ENCODE data around the gene MAD1L1. TPM values are rescaled to one million over a fixed set of nuclear protein-coding genes. Genes with fewer than 3 reads are reported as not detected.

The MAD1L1 gene
- total and polyA plus RNA-seq, 5 donors from 2014 or later, result 225 to 380 (median 300) TPM

DNA sequence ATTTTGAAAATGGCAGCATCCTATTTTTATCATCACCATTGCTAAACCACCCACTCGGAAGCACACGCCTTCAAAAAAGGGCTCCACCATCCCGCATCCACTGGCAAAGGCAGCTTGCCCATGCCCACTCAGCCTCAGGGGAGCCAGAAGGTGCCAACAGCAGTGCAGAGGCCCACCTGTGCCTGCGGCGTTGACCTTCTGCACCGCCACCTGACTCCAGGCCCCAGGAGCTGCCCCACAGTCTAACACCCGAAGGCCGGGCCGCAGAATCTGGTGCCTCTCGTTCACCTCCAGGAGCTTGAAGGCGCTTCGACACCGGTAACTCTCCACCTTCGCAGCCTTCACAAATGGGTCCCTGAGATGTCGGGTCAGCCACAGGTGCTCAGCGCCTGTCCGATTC lies 6.5 kb upstream of the MAD1L1 start:
- H3K4me1 ChIP-seq (ENCODE audit: control insufficient read depth, insufficient read depth, low read length, poor library complexity, severe bottlenecking), result peaks cover 18% of the 10 kb centered on the region
- Mint-ChIP-seq H3K36me3 (peaks cover 7% of the 10 kb centered on the region), H3K4me1 (peaks cover 4 to 45% (median 11%) of the 10 kb centered on the region in 4 donors), H3K27ac (peak overlapping the region in 1 of 3 donors; percentile 65), H3K27me3 (no peaks in the 10 kb centered on the region), H3K4me3 (peak overlapping the region; percentile 33 to 98 (median 60)), H3K9me3 (no peaks in the 10 kb centered on the region)
- H3K36me3 ChIP-seq (ENCODE audit: control insufficient read depth, insufficient read depth, low read length), result peaks cover 26% of the 10 kb centered on the region
- no peak overlapping the region for H3K4me3 ChIP-seq (ENCODE audit: low read depth, low read length)
- ATAC-seq (ENCODE audit: low read depth in 2 of 2) (no peak), DNase-seq (no peak)
- H3K9me3 ChIP-seq (ENCODE audit: control insufficient read depth in 2 of 2, low read length in 2 of 2), result no peaks in the 10 kb centered on the region
- no peak overlapping the region for H3K27ac ChIP-seq (ENCODE audit: insufficient read depth, low read length, poor library complexity, severe bottlenecking)
- no peaks in the 10 kb centered on the region for H3K27me3 ChIP-seq (ENCODE audit: control insufficient read depth, insufficient read depth, low read length)

DNA sequence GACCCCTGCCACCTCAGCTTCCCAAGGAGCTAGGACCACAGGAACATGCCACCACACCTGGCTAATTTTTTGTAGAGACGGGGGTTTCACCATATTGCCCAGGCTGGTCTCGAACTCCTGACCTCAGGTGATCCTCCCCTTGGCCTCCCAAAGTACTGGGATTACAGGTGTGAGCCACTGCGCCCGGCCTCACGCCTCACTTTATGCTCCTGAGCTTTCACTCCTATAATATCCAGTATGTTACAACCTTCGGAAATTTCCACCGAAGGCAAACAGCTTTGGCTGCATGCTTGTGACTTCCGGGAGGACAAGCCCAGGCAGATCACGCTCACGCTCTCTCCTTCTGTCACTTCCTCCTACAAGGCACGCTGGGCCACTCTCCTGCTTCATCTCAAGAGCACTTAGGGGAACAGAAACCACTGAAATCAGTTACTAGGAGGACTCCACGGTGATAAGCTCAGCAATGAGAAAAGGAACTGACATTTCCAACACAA lies 4.4 kb upstream of the MAD1L1 start:
- Histone ChIP-seq H3K4me1 (ENCODE audit: control insufficient read depth, insufficient read depth, low read length, poor library complexity, severe bottlenecking) (peaks cover 14% of the 10 kb centered on the region), H3K36me3 (ENCODE audit: control insufficient read depth, insufficient read depth, low read length) (peaks cover 26% of the 10 kb centered on the region), H3K4me3 (ENCODE audit: low read depth, low read length) (no peak overlapping the region), H3K27me3 (ENCODE audit: control insufficient read depth, insufficient read depth, low read length) (no peaks in the 10 kb centered on the region), H3K27ac (ENCODE audit: insufficient read depth, low read length, poor library complexity, severe bottlenecking) (no peak overlapping the region), H3K9me3 (ENCODE audit: control insufficient read depth in 2 of 2, low read length in 2 of 2) (no peaks in the 10 kb centered on the region)
- peaks cover 7% of the 10 kb centered on the region for H3K36me3 Mint-ChIP-seq
- ATAC-seq (ENCODE audit: low read depth in 2 of 2) (no peak), DNase-seq (no peak)
- no peaks in the 10 kb centered on the region for H3K27me3 Mint-ChIP-seq
- H3K27ac Mint-ChIP-seq, result no peak overlapping the region
- H3K4me3 Mint-ChIP-seq, result peak overlapping the region in 2 of 4 donors; percentile 32 to 68
- no peaks in the 10 kb centered on the region for H3K9me3 Mint-ChIP-seq
- H3K4me1 Mint-ChIP-seq, result peaks cover 0 to 43% (median 10%) of the 10 kb centered on the region in 4 donors

DNA sequence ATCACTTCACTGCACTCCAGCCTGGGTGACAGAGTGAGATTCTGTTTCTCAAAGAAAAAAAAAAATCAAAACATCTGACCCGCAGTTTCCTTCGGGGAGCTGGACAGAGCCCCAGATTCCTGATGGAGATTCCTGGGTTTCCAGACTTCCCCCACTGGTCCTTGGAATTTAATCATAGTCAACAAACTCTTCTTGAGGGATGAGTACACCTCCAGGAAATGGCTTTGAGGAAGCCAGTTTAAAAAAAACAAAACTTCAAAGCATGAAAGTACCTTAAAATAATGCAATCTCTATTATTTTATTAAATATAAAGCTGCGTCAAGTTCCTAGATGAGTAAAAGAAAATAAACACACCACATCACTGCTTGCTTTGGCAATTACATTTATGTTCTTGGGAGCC lies 1.2 kb upstream of the MAD1L1 start:
- Mint-ChIP-seq H3K4me3 (peak overlapping the region; percentile 70 to 78 (median 76)), H3K9me3 (no peaks in the 10 kb centered on the region), H3K27me3 (no peaks in the 10 kb centered on the region), H3K36me3 (peaks cover 10% of the 10 kb centered on the region), H3K4me1 (peaks cover 0 to 51% (median 21%) of the 10 kb centered on the region in 4 donors), H3K27ac (peak overlapping the region in 1 of 3 donors; percentile 42)
- Histone ChIP-seq H3K9me3 (ENCODE audit: control insufficient read depth in 2 of 2, low read length in 2 of 2) (no peaks in the 10 kb centered on the region), H3K4me3 (ENCODE audit: low read depth, low read length) (no peak overlapping the region), H3K27me3 (ENCODE audit: control insufficient read depth, insufficient read depth, low read length) (no peaks in the 10 kb centered on the region), H3K36me3 (ENCODE audit: control insufficient read depth, insufficient read depth, low read length) (peaks cover 30% of the 10 kb centered on the region), H3K4me1 (ENCODE audit: control insufficient read depth, insufficient read depth, low read length, poor library complexity, severe bottlenecking) (peaks cover 28% of the 10 kb centered on the region), H3K27ac (ENCODE audit: insufficient read depth, low read length, poor library complexity, severe bottlenecking) (no peak overlapping the region)
- no peak for ATAC-seq (ENCODE audit: low read depth in 2 of 2)
- no peak for DNase-seq

DNA sequence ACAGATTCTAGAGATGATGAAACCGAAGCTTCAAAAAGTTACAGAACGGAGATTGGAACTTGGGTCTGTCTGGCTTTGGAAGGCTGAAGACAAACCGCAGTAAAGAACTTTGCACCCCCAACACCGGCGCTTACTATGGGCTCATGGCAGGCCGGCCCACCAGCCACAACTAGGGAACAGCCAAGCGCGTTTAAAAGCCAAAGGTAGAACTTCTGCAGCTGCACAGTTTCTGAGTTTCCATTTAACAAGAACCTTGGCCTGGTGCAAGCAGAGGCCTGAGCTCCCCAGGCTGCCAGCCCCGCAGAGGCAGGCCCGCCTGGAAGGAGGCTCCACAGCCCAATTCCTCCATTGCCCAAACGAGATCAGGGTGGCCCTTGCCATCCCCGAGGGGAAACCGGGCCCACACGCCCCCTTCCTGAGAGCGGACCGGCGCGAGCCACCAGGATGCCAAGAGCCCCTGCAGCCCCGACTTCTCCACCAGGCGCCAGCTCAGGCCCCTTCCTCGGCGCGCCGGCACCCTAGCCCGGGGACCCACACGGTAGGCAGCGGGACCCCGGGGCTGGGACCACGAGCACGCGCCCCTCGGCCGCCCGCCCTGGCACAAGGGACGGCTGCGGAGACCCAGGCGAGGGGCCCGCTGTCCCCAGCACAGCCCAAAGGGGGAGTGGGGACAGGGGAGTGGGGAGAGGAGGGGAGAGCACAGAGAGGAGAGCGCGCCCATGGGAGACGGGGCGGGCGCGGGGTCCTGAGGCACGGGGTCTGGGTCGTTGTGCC lies 566 bp downstream of the MAD1L1 start:
- Histone ChIP-seq H3K4me1 (ENCODE audit: control insufficient read depth, insufficient read depth, low read length, poor library complexity, severe bottlenecking) (peaks cover 28% of the 10 kb centered on the region), H3K27ac (ENCODE audit: insufficient read depth, low read length, poor library complexity, severe bottlenecking) (peak overlapping the region; percentile 55), H3K36me3 (ENCODE audit: control insufficient read depth, insufficient read depth, low read length) (peaks cover 25% of the 10 kb centered on the region), H3K4me3 (ENCODE audit: low read depth, low read length) (peak overlapping the region; percentile 78), H3K27me3 (ENCODE audit: control insufficient read depth, insufficient read depth, low read length) (no peaks in the 10 kb centered on the region), H3K9me3 (ENCODE audit: control insufficient read depth in 2 of 2, low read length in 2 of 2) (no peaks in the 10 kb centered on the region)
- Mint-ChIP-seq H3K27ac (peak overlapping the region in 2 of 3 donors; percentile 88 to 90), H3K9me3 (no peaks in the 10 kb centered on the region), H3K4me3 (peak overlapping the region; percentile 90 to 96 (median 94)), H3K36me3 (peaks cover 7% of the 10 kb centered on the region), H3K4me1 (peaks cover 0 to 56% (median 21%) of the 10 kb centered on the region in 4 donors), H3K27me3 (no peaks in the 10 kb centered on the region)
- peak; percentile 29 to 52 for ATAC-seq (ENCODE audit: low read depth in 2 of 2)
- DNase-seq, result peak; percentile 8 to 32 (median 25)

DNA sequence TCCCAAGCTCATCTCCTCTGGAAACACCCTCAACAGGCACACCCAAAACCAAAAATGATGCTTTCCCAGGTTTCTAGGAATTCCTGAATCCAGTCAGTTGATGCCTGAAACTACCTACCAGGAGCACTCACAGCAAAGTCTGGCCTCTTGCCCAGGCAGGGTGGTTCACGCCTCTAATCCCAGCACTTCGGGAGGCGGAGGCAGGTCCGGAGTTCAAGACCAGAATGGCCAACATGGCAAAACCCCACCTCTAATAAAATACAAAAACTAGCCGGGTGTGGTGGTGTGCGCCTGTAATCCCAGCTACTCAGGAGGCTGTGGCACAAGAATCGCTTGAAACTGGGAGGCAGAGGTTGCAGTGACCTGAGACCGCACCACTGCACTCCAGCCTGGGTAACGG lies 1.9 kb downstream of the MAD1L1 start:
- Mint-ChIP-seq H3K4me1 (peaks cover 0 to 59% (median 22%) of the 10 kb centered on the region in 4 donors), H3K27me3 (no peaks in the 10 kb centered on the region), H3K36me3 (peaks cover 10% of the 10 kb centered on the region), H3K9me3 (no peaks in the 10 kb centered on the region), H3K4me3 (peak overlapping the region in 3 of 4 donors; percentile 28 to 76 (median 65)), H3K27ac (no peak overlapping the region)
- Histone ChIP-seq H3K36me3 (ENCODE audit: control insufficient read depth, insufficient read depth, low read length) (peaks cover 19% of the 10 kb centered on the region), H3K4me3 (ENCODE audit: low read depth, low read length) (no peak overlapping the region), H3K27ac (ENCODE audit: insufficient read depth, low read length, poor library complexity, severe bottlenecking) (no peak overlapping the region), H3K9me3 (ENCODE audit: control insufficient read depth in 2 of 2, low read length in 2 of 2) (no peaks in the 10 kb centered on the region), H3K27me3 (ENCODE audit: control insufficient read depth, insufficient read depth, low read length) (no peaks in the 10 kb centered on the region), H3K4me1 (ENCODE audit: control insufficient read depth, insufficient read depth, low read length, poor library complexity, severe bottlenecking) (peaks cover 28% of the 10 kb centered on the region)
- no peak for DNase-seq
- ATAC-seq (ENCODE audit: low read depth in 2 of 2), result no peak

DNA sequence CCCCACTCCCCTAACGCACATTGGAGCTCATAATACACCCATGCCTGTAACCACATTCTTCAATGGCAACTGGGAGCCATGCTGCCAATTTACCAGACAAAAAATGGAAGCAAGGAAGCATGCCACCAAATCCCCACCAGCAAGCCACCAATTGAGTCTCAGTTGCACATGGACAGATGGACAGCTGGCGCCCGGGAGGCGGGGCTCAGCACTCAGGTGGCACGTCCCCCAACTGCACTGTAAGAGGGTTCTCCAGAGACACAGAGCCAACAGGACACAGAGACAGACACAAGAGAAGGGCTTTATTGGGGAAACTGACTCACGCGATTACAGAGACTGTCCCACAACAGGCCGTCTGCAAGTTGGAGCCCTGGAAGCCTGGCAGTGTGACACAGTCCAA lies 2.5 kb downstream of the MAD1L1 start:
- H3K4me1 ChIP-seq (ENCODE audit: control insufficient read depth, insufficient read depth, low read length, poor library complexity, severe bottlenecking), result peaks cover 28% of the 10 kb centered on the region
- H3K4me1 Mint-ChIP-seq, result peaks cover 0 to 58% (median 22%) of the 10 kb centered on the region in 4 donors
- H3K27me3 ChIP-seq (ENCODE audit: control insufficient read depth, insufficient read depth, low read length), result no peaks in the 10 kb centered on the region
- no peak for DNase-seq
- peaks cover 25% of the 10 kb centered on the region for H3K36me3 ChIP-seq (ENCODE audit: control insufficient read depth, insufficient read depth, low read length)
- no peaks in the 10 kb centered on the region for H3K9me3 Mint-ChIP-seq
- peaks cover 11% of the 10 kb centered on the region for H3K36me3 Mint-ChIP-seq
- H3K4me3 Mint-ChIP-seq, result peak overlapping the region in 3 of 4 donors; percentile 29 to 76 (median 31)
- H3K4me3 ChIP-seq (ENCODE audit: low read depth, low read length), result no peak overlapping the region
- H3K27ac ChIP-seq (ENCODE audit: insufficient read depth, low read length, poor library complexity, severe bottlenecking), result no peak overlapping the region
- peak overlapping the region in 1 of 3 donors; percentile 64 for H3K27ac Mint-ChIP-seq
- ATAC-seq (ENCODE audit: low read depth in 2 of 2), result no peak
- H3K27me3 Mint-ChIP-seq, result no peaks in the 10 kb centered on the region
- no peaks in the 10 kb centered on the region for H3K9me3 ChIP-seq (ENCODE audit: control insufficient read depth in 2 of 2, low read length in 2 of 2)

DNA sequence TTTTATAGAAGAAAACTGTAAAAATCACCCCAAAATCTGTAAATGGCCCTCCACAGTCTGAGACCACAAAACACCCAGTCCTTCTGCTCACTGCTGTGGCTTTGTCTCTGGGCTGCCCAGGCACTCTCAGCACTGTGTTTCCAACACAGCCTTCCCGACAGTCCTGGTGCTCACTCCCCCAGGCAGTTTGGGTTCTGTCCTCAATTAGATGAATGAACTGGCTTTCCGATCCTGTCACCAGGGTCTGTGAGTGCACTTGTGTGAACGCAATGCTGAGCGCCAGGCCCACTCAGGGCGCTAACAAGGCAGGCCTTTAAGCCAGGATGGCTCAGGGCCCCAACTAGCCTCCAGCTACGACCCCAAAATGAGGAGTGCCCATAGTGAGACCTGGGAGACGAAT lies 3.3 kb downstream of the MAD1L1 start:
- H3K4me1 Mint-ChIP-seq, result peaks cover 0 to 51% (median 17%) of the 10 kb centered on the region in 4 donors
- H3K4me3 ChIP-seq (ENCODE audit: low read depth, low read length), result no peak overlapping the region
- peaks cover 28% of the 10 kb centered on the region for H3K36me3 ChIP-seq (ENCODE audit: control insufficient read depth, insufficient read depth, low read length)
- peak overlapping the region in 2 of 3 donors; percentile 64 to 71 for H3K27ac Mint-ChIP-seq
- H3K27me3 Mint-ChIP-seq, result no peaks in the 10 kb centered on the region
- peaks cover 7% of the 10 kb centered on the region for H3K36me3 Mint-ChIP-seq
- H3K4me1 ChIP-seq (ENCODE audit: control insufficient read depth, insufficient read depth, low read length, poor library complexity, severe bottlenecking), result peaks cover 28% of the 10 kb centered on the region
- ATAC-seq (ENCODE audit: low read depth in 2 of 2) (no peak), DNase-seq (no peak)
- H3K27ac ChIP-seq (ENCODE audit: insufficient read depth, low read length, poor library complexity, severe bottlenecking), result no peak overlapping the region
- no peaks in the 10 kb centered on the region for H3K9me3 ChIP-seq (ENCODE audit: control insufficient read depth in 2 of 2, low read length in 2 of 2)
- H3K4me3 Mint-ChIP-seq, result peak overlapping the region; percentile 15 to 76 (median 30)
- H3K27me3 ChIP-seq (ENCODE audit: control insufficient read depth, insufficient read depth, low read length), result no peaks in the 10 kb centered on the region
- no peaks in the 10 kb centered on the region for H3K9me3 Mint-ChIP-seq
